GM12873 (cell line): ENCODE data around the gene SGSM2.

ENCODE experiments used
- TF ChIP-seq, protein P1 (sequence below): IDR thresholded peaks from 2 replicates; pipeline ENCODE4 v1.5.1; 2012; ENCODE audit warnings: low read depth, mild to moderate bottlenecking, moderate library complexity, low read length, control low read depth; ENCODE audit not compliant: insufficient read depth; ENCODE audit errors: missing control alignments

SGSM2 gene

DNA sequence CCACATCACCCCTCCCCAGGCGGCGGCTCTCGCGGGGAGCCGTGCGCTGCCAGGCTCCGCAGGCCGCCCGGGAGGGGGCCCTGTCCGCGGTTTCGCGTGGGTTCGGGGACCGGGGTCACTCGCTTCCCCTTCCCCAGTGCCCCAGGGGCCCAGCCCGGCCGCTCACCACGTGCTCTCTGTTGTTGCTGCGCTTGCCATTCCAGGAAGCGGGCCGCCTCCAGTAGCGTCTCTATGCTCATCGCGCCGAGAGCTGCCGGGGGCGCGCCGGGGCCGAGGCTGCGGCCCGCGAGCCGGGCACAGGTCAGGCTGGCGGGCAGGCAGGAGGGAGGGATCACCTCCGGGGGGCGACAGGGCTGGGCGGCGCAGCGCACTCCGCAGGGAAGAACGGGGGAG, 63.2 kb downstream of the SGSM2 start:
- TF ChIP-seq, protein P1, sequence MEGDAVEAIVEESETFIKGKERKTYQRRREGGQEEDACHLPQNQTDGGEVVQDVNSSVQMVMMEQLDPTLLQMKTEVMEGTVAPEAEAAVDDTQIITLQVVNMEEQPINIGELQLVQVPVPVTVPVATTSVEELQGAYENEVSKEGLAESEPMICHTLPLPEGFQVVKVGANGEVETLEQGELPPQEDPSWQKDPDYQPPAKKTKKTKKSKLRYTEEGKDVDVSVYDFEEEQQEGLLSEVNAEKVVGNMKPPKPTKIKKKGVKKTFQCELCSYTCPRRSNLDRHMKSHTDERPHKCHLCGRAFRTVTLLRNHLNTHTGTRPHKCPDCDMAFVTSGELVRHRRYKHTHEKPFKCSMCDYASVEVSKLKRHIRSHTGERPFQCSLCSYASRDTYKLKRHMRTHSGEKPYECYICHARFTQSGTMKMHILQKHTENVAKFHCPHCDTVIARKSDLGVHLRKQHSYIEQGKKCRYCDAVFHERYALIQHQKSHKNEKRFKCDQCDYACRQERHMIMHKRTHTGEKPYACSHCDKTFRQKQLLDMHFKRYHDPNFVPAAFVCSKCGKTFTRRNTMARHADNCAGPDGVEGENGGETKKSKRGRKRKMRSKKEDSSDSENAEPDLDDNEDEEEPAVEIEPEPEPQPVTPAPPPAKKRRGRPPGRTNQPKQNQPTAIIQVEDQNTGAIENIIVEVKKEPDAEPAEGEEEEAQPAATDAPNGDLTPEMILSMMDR, result no peak

DNA sequence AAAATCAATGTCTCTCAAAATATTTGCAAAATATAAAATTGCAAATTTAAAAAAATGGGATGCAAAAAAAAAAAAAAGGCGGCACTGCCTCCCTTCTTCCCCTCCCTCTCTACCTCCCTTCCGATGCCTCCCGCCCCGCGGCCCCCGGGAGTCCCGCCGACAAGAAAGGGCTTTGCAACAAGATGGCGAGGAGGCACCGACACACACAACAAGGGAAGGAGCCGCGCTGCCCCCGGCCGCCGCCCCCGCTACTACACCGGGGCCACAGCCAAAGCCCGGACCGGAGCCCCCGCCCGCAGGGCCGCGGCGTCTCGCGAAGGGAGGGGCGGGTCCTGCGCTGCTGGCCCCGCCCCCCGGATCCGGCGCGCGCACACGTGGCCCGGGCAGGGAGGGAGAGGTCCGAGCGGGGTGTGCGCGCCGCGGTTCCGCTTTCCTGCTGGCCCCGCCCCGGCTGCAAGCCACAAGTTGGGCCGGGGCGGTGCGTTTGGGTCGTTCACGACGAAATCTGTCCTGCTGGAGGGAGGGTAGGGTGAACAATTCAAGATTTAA, 63.6 kb downstream of the SGSM2 start, which contains the start of gene MNT:
Gene MNT (minus strand): TSS at position 184 of the 549 bp plus-strand sequence. CDS start 348 bp downstream, outside the sequence.
- TF ChIP-seq, protein P1, result no peak

DNA sequence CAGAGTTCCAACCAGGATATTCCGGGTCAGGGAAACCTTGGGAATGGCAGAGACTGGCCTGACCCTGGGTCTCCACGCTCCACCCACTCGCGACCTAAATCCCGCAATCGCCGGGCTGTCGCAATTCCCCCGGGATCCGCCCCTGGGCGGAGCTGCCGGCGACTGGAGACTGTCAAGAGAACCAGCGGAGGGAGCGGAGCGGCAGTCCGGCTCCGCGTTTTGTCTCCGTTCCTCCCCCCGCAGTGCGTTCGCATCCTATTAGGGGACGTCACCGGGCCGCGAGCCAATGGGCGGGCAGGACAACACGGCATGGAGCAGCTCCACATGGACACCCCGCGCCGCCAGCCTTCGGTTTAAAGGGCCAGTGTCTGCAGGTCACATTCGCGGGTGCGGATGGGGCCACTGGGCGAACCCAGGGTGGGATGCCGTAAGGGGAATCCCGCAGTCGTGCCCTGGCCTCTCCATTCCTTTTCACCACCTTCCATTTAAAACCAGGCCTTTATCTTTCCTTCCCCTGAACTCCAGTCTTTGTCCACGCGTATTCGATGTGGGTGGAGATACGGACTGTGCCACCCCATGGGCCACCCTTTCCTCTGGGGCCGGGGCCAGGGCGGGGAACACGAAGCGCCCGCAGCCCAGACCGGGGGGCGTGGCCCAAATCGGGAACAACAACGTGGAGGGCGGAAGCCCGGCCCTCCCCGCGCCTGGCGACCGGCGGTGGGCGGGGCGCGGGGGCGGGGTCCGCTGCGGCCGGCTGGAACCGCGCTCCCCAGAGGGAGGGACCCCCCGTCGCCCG, 64.3 kb downstream of the SGSM2 start:
- TF ChIP-seq, protein P1, result no peak

DNA sequence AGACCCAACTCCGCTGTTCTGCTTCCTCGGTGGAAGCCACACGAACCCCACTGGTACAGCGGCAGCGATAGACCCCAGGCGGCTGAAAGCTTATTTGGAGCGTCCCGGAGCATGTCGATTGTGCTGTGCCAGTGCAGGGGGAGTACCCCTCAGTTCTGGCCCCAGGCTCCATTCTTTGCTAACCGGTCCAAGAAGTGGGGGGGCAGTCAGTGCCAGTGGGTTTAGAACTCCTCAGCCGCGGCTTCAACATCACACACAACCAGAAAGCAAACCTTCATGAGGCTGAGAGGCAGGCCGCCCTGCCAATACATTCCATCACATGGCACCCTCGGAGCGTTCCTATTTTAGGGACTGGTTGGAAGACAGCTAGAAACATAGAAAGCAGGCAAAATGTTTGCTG, 65.2 kb downstream of the SGSM2 start:
- TF ChIP-seq, protein P1, result no peak

DNA sequence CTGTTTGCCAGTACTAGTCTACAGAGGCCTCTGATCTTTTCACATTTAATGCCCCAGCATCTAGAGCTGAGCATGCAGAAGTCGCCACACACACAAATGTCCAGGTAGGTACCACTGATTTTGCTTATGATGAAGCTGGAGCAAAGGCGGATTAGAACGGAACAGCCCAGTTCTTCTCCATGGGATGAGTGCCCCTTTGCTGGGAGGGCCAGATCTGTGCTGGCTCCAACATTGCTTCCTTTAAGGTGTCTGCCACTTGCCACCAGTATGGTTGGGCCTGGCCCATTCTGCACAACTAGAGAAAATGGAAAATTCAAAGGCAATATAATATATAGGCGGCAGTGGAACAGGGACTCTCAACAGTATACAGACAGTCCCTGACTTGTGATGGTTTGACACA, 65.7 kb downstream of the SGSM2 start:
- TF ChIP-seq, protein P1, result no peak

DNA sequence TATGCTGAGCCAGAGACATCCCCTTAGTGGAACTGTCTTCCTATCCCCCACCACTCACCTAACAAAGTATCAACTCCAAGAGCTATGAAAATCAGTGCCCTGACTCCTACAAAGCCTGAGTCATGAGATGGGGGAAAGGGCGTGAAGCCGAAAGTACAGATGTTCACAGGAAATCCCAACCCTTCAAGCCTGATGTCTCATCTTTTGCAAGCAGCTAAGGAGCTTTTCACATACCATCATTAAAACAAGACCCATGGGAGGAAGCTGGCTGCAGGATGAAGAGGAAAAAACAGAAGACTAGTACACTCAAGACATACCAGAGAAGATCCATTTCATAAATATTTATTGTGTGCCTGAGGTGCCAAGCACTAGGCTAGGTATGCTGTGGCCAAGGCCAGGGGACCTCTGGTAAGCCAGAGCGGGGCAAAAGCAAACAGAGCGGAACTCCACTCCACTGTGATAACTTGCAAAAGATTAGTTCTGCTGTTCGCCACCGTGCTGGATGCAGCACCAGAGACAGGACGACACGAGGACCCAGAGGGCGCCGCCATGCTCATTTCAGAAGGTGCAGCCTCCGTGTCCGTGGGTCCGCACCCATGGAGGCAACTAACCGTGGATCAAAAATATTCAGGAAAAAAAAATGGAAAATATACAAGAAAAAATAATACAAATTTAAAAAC, 68.1 kb downstream of the SGSM2 start:
- TF ChIP-seq, protein P1, result no peak

DNA sequence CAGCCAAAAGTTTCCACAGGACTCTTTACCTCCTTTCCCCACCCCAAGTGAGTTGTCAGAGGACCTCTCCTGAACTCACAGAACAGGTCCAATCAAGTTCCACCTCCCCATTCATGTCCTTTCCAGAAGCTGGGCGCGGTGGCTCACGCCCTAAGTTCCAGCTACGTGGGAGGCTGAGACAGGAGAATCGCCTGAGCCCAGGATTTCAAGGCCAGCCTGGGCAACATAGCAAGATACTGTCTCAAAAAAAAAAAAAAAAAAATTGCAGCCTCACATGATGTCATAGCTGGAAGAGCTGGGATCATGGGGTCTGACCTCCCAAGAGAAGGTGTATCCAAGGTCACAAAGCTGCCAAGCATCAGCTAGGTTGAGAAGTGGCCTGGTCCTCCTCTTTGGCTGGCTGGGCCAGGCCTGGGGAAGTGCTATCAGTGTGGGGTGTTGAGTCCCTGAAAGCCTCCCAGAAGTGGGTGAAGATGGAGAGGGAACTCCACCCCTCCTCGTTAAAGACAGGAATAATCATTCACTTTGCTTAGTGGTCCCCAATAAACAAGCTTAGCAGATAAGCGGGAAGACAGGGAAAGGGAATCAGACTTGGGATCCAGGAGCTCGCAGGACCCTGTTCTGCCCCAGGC, 69.1 kb downstream of the SGSM2 start:
- TF ChIP-seq, protein P1, result no peak
